GM21825 (cell line): Measurements from ENCODE around the gene CCDC183.
"Not testable (repeated sequence)": the region's sequence is repeated elsewhere in the genome, so short reads cannot be mapped to it uniquely, and the experiment has no call there.

ENCODE experiments used
- ATAC-seq: cut with Tn5 transposase; IDR thresholded peaks from one replicate; pipeline ENCODE4 v1.9.1; 2021; ENCODE audit warnings: mild to moderate bottlenecking, moderate library complexity; ENCODE audit not compliant: unreplicated experiment

Gene CCDC183

DNA sequence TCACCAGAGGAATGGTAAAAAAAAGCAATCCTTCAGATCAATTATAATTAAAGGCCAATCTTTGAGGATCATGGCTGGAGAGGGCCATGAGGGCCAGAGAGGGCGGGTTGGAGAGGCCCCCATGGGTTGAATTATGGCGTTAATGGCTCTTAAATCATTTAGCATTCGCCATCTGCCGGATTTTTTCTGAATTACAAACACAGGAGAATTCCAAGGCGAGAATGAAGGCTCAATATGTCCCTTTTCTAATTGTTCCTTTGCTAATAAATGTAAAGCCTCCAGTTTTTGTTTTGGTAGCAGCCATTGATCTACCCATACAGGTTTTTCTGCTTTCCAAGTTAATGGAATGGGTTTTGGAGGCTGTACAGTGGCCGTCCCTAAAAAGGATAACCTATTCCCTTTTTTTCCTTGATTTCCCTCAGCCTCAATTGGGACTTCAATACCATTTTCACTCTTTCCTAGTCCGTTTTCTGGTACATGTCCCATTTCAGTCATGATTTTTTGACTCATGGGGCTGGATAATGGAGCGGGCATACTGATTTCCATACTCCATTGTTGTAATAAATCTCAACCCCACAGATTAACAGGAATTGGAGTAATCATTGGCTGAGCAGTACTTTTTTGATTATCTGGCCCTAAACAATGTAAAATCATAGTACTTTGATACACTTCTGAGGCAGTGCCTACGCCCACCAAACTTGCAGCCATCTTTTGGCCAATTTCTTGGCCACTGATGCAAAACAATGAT, 11.7 kb upstream of the CCDC183 start:
- no peak for ATAC-seq

DNA sequence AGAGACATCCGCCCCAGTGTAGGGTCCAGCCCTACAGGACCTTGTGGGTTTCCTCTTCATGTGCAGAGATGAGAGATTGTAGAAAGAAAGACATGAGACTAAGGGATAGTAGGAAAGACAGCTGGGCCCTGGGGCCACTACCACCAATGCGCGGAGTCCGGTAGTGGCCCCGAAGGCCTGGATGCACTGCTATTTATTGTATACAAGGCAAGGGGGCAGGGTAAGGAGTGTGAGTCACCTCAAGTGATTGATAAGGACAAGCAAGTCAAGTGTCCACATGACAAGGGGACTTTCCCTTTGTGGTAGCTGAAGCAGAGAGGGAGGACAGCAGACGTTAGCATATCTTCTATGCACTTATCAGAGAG, 11.2 kb upstream of the CCDC183 start:
- no peak for ATAC-seq

DNA sequence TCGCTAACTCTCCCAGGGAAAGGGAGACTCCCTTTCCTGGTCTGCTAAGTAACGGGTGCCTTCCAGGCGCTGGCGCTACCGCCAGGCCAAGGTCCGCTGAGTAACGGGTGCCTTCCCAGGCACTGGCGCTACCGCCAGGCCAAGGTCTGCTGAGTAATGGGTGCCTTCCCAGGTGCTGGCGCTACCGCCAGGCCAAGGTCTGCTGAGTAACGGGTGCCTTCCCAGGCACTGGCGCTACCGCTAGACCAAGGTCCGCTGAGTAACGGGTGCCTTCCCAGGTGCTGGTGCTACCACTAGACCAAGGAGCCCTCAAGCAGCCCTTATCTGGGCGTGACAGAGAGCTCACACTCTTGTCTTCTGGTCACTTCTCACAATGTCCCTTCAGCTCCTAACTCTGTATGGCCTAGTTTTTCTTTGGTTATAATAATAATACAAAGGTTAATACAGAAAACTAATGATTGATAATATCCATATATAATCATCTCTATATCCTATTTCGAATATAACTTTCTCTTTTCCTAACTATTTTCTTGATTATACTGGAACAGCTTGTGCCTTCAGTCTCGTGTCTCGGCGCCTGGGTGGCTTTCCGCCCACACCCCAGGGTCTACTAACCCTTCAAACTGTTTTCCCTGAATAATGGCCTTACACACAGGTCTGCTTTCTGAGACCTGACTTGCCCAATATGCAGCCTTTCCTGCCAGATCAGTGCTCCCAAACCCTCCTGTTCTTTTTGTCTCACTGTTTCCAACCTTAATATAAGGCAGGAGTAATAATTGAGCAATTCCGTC, 10.4 kb upstream of the CCDC183 start:
- not testable (repeated sequence) for ATAC-seq

DNA sequence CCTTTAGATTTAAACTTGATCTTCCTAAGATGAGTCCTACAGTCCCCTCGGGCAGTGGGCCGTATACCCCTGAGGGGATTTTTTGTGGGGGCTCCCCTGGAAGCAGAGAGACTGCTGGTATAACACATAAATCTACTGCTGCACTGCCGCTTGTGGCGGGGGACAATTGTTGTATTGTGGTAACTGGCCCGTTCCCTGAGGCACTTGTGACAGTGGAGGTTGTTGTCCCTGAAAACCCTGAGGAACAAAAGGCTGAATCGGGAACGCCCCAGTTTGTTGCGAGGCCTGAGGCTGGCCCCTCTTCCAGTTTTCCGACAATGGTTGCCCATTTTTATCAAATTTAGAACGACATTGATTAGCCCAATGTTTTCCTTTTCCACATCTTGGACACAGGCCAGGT, 9.7 kb upstream of the CCDC183 start:
- ATAC-seq, result no peak

DNA sequence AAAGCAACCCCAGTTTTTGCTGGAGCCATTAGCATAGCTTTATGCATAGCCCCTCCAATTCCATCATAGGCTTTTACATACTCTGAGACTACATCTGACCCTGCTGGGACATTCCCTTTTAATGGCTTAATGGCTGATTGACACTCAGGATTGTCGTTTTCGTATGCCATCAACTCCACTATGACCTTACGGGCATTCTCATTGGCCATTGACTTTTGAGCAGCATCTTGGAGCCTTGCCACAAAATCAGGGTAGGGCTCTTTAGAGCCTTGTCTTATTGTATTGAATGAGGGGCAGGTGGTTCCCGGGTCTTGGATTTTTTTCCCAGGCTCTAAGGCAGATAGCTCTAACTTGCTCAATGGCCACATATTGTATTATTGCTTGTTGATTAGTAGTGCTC, 9.2 kb upstream of the CCDC183 start:
- not testable (repeated sequence) for ATAC-seq

DNA sequence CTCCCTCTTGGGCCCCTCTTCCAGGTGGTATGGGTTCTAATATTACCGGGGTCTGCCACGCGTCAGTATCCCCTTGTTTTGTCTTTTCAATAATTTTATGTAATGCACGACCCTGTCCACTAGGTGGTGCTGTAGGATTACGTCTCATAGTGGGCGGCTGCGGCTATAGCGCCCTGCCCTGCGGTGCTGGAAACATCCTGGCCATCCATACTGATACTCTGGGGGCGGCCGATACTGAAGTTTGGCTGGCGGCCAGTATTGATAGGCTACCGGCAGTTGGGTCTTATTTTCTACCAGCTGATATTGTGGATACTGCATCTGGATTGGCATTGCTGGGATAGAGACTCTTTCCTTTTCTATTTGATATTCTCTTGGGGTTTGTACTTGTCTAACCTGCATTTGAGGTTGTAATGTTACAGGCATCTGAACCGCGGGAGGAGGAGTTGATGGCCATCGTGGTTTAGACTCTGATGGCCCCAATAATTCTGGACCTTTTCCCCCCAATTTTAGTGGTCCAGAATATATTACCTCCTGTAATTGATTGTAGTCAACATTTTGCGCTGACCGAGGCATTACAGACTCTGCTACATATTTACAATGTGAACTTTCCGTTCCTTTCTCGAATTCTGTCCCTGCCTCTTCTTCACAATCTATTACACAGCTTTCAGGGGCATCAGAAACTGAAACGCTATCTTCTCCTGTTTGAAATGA, 8.3 kb upstream of the CCDC183 start:
- no peak for ATAC-seq

DNA sequence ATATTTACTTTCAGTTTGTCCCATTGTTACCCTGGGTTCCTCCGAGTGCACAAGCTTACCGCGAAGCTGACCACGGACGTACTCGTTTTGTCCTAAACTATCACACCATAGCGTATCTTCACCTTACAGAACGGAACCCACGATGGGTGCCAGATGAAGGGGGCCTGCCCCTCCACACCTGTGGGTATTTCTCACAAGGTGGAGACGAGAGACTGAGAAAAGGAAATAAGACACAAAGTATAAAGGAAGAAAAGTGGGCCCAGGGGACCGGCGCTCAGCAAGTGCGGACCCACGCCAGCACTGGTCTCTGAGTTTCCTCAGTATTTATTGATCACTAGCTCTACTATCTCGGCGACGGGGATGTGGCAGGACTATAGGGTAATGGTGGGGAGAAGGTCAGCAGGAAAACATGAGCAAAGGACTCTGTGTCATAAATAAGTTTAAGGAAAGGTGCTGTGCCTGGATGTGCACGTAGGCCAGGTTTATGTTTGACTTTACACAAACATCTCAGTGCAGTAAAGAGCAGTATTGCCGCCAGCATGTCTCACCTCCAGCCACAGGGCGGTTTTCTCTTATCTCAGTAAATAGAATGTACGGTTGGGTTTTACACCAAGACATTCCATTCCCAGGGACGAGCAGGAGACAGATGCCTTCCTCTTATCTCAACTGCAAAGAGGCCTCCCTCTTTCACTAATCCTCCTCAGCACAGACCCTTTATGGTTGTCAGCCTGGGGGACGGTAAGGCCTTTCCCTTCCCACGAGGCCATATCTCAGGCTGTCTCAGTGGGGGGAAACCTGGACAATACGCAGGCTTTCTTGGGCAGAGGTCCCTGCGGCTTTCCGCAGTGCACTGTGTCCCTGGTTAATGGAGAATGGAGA, 7.3 kb upstream of the CCDC183 start:
- not testable (repeated sequence) for ATAC-seq

DNA sequence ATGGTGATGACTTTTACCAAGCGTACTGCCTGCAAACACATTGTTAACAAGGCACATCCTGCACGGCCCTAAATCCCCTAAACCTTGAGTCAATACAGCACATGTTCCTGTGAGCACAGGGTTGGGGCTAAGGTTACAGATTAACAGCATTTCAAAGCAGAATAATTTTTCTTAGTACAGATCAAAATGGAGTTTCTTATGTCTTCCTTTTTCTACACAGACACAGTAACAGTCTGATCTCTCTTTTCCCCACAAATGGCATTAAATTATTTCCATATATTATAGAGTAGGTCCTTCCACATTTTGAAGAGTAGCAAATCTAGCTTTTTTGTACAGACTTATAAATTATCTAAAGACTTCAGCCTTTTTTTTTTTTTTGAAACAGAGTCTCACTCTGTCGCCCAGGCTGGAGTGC, 6.6 kb upstream of the CCDC183 start:
- ATAC-seq, result no peak

DNA sequence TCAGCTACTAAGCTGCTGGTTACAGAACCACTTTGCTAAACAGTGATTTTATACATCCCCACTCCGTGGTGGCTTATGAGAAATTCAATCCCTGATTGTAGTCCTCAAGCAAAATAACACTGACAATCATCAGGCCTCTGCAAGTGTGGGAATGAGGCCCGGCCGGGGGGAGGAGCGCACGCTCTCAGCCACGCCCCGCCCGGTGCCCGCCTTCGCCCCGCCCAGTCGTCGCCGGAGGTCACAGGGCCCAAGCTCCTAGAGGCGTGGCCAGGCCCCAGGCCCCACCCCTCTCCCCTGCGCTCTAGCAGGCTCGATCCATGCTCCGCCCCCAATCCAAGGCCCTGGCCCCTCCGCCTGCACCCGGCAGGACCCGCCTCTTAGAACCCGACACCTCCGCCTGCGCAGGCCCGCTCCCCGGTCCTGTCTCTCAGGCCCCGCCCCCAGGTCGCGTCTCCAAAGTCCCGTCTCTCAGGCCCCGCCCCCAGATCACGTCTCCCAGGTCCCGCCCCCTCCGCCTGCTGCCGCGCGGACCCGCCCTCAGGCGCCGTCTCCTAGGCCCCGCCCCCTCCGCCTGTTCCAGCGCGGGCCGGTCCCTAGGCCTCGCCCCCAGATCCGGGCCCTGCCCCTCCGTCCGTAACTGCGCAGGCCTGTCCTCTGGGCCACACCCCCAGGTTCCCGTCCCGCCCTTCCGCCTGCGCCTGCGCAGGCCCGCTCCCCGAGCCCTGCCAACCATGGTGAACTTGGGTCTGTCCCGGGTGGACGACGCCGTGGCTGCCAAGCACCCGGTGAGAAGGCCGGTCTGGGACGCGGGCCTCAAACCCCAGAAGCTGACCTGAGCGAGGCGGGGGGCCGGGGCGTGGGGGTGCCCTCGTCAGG, 5.3 kb upstream of the CCDC183 start, which contains the start of gene TMEM141:
TMEM141 (plus strand) TSS at position 705 of the 876 bp plus-strand sequence; CDS start at position 732, 27 bp downstream.
- ATAC-seq, result peak; percentile 84

DNA sequence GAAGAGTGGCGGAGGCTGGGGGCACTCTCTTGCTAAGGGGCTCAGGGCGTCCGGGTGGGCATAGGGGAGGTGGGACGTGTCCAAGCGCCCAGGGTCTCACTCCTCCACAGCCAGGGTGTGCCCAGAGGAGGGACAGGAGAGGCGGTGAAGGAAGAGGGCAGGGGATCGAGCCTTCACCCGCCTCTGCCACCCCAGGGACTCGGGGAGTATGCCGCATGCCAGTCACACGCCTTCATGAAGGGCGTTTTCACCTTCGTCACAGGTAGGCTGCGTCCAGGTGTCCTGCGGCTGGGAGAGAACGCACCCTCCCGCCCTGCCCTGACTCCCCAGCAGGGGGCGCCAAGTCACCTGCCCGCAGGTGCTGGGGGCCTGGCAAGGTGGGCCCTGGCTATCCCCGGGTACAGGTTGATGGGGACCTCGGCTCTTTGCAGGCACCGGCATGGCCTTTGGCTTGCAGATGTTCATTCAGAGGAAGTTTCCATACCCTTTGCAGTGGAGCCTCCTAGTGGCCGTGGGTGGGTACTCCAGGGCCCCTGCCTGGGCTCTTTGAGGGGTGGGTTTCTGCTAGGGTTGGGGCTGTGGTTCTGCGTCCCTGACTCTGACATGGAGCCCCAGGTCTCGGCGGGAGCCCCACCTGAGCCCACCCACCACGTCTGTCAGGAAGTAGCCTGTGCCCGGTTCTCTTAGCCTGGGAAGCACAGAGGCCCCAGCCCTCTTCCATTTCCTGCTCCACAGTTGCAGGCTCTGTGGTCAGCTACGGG, 4.4 kb upstream of the CCDC183 start:
- no peak for ATAC-seq

DNA sequence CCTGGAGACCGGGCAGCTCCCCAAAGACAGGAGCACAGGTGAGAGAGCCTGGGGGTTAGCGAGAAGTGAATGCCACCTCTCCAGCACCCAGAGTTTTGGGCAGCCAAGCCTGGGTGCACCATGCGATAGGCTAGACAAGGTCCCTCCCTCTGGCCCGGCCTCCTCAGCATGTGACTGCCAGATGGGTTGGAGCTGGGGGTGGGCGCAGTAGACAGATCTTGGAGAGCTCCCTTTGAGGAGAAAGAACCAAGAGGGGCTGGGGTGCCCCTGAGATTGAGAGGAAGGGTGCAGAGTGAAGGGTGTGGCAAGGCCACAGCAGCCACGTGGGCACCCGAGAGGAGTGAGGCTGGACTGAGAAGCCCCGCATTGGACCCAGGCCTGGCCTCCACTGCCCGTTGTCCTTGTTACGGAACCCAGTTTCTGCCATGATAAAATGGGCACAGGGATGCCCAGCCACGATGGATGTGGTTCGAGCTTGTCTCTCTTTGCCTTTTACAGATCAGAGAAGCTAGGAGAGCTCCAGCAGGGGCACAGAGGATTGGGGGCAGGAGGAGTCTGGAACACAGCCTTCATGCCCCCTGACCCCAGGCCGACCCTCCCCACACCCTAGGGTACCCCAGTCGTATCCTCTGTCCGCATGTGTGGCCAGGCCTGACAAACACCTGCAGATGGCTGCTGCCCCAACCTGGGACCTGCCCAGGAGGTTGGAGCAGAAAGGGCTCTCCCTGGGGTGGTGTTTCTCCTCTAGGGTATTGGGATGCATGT, 3.6 kb upstream of the CCDC183 start:
- no peak for ATAC-seq

DNA sequence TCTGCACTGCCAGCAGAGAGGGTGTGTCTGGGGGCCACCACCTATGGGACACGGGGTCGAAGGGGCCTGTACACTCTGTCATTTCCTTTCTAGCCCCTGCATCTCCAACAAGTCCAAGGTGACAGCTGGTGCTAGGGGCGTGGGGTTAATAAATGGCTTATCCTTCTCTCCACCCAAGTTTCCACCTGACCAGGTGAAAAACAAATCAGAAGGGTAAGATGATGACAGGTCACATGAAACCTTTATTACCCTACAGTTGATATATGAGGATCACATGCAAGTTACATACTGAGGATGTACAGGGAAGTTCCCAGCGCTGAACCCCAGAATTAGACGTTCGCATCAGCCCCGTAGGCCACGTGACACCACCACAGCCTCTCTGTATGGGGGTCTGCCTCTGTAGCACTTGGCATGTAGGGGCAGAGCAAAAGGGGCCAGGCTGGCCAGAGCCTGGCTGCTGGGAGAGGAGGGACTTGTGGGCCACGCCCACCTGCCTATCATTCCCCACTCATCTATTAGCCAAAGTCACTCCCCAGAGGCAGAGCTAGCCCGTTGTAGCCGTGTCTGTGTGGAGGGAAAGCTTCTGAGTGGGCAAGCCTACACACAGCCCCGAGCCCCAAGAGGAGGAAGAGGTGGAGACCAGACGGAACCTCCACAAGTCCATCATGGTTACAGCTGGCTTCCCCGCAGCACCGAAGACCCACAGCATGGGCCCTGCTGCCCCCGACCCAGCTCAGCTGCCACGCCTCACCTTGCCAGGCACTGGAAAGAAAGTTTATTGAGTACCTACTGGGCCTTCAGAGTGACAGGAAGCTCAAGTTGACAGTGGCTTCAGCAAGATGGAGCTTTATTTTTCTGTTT, 2.8 kb upstream of the CCDC183 start:
- ATAC-seq, result no peak

DNA sequence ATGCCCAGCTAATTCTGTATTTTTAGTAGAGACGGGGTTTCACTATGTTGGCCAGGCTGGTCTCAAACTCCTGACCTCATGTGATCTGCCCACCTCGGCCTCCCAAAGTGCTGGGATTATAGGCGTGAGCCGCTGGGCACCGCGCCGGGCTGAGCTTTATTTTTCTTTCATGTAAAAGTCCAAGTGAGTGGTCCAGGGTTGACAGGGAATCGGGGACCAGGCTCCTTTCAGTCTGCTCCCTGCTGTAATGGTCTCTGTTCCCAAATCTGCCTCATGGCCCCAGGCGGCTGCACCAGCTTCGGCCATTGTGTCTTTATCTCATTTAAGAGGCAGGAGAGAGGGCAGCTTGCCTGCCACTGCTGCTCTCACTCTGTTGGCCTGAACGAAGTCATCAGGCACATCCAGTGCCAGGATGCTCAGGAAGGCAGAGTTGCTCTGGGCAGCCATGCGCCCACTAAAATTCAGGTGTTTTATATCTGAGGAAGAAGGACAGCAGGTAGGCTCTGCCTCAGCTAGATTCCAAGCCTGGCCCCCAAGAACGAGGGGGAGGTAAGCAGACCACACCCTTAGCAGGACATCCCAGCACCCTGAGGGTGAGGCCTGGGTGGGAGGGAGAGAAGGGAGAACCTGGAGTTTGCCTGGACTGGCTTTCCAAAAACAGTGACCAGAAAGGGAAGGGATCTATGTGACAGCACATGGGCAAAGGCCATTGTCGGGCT, 1.7 kb upstream of the CCDC183 start:
- ATAC-seq, result no peak

DNA sequence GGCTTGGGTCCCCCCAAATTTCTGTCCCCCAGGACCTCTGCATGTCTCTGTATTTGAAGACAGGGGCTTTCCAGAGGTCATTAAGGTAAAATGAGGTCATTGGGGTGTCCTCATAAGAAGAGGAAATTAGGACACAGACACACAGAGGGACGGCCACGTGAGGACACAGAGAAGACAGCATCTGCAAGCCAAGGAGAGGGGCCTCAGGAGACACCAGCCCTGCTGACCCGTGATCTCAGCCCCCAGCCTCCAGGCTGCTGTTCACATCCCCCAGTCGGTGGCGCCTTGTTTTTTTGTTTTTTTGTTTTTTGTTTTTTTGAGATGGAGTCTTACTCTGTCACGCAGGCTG, 1.2 kb upstream of the CCDC183 start:
- no peak for ATAC-seq

DNA sequence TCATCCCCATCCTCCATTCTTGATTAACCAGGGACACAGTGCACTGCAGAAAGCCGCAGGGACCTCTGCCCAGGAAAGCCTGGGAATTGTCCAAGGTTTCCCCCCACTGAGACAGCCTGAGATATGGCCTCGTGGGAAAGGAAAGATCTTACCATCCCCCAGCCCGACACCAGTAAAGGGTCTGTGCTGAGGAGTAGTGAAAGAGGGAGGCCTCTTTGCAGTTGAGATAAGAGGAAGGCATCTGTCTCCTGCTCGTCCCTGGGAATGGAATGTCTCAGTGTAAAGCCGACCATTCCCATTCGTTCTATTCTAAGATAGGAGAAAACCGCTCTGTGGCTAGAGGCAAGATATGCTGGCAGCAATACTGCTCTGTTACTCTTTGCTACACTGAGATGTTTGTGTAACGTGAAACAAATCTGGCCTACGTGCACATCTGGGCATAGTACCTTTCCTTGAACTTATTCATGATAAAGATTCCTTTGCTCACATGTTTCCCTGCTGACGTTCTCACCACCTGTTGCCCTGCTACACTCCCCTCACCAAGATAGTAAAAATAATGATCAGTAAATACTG, 723 bp downstream of the CCDC183 start:
- not testable (repeated sequence) for ATAC-seq

DNA sequence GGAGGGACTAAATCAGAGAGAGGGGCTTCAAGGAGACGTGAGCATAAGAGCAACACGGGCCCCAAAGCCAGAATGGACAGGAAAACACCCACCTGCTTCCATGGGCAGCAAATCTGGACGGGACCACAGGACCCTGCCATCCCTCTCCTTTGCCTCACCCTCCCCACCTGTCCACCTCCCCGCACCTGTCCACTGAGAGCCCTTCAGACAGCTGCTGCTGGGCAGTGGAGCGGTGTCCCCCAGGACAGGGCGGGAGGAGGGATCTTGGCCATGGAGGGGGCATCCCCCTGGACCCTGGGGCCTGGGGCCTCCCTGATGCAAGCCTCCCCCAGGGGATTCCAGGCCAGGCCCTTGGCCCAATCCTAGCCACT, 2.6 kb downstream of the CCDC183 start:
- ATAC-seq, result no peak
